DMS114 treated with DMSO at 0.1 percent for 48 hours (cell line): ENCODE results near the gene RIC3.

Experiments used
- DNase-seq: peaks from one replicate; lab custom pipeline; 2025; ENCODE audit not compliant: unreplicated experiment; lab: John Stamatoyannopoulos, UW

Gene RIC3

GRCh38 chr11:8090756-8091155, 78.1 kb downstream of the RIC3 start:
- DNase-seq: peak; percentile 1

GRCh38 chr11:8089791-8090510, 78.9 kb downstream of the RIC3 start:
- no peak for DNase-seq

DNA sequence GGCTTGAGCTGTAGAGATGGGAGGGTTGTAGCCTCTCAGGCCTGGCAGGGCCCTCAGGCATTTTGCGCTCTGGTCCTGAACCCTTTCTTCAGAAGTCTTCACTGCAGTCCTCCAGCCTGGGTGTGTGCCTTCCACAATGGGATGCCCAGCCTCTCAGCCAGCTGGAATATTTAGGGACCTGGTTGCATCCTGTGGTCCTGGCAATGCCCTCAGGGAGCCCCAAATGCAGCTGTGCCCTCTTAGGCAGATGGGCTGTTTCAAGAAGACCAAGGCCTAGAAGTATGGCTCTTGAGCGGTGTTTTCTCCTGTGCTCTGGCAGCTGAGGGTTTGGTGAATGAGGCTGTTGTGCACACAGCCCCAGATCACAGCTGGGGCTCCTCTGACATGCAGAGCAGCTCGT, 81.1 kb downstream of the RIC3 start:
- no peak for DNase-seq

GRCh38 chr11:8087185-8087584, 81.6 kb downstream of the RIC3 start:
- no peak for DNase-seq

GRCh38 chr11:8086571-8086970, 82.3 kb downstream of the RIC3 start:
- DNase-seq: no peak

GRCh38 chr11:8086001-8086479, 82.8 kb downstream of the RIC3 start:
- no peak for DNase-seq

- no peak for DNase-seq
Measured at GRCh38 chr11:8085011-8085645, 83.7 kb downstream of the RIC3 start.

GRCh38 chr11:8084352-8084751, 84.5 kb downstream of the RIC3 start:
- no peak for DNase-seq

DNA sequence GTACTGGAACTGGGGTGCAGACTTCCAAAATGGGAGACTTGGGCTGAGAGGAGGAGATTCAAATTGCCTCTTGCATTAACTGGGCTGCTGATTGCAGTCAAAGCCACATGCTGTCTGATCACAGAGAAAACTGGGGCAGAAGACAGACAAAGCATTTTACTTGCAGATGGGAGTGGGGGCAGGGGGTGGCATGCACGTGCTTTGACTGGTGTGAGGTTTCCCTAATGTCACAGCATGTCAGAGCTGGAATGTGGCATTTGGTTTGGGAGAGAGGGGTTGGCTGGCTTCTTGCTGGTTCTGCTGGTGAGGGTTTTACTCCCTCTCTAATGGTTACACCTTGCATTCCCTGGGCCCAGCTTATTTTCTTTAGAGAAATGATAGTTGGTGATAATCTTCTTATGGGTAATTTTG, 84.9 kb downstream of the RIC3 start:
- DNase-seq: no peak

- no peak for DNase-seq
Measured at GRCh38 chr11:8083088-8083395, 85.8 kb downstream of the RIC3 start.

- no peak for DNase-seq
Measured at GRCh38 chr11:8082391-8083087, 86.3 kb downstream of the RIC3 start.

DNA sequence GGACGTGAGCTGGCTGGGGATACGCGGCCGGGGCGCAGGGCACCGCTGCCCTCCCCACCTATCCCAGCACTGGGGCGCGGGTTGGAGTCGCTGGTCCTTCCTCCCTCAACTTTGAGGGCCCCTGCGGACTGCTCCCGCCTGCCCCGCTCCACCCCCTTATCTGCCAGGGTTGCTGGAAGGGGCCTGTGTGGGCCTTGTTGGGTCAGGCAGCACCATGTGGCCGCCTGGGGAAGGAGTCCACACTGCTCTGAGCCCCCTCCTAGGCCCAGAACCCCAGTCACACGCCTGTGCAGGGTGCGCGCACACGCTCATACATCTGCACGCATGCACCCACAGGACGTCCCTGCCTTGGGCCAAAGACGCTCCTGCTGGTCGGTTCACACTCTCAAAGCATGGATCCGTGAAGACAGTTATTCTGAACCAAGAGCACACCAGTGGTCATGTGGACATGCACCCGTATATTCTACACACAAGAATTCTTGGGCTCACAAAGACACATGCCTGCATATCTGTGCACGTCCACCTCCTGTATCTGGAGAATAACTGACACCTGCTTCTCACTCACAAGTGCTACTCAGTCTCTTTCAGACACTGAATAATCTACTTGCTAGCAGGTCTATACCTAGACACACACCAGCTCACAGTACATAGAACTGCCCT, 87.1 kb downstream of the RIC3 start:
- DNase-seq: no peak

DNA sequence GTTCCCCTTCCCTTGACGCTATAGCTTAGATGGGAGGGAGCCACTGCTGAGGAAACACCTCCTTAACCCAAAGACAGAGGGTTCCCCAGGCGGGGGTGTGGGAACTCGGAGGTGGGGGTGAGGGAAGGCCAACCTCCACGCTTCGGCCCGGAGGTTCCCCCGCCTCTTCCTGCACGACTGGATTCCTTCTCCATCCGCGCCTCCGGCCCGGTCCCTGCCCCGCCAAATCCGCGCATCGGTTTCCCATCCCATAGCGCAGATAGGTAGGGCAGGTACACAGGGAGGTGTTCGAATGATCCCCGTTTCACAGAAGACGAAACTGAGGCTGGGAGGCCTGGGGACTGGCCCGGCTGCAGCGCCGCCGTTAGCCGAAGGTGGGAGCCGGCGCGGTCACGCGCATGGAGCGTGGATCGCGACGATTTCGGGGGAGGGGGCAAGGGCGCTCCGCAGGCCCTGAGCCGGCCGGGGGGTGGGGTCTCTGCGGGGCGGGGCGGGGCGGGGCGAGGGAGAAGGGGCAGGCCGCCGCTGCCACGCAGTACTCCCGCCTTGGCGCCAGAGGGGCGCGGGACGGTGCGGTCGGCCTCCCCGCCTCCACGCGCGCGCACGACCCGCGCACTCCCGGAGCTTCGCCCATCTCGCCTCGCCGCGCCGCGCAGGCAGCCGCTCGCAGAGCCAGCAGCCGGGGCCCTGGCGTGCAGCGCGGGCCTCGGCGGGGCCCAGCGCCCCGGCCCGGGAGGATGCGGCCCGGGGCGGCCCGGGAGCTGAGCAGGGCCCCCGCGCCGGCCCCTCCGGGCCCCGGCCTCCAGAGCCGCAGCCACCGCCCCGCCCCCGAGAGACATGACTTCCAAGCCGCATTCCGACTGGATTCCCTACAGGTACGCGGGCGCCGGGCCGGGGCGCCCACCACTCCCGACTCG, 87.9 kb downstream of the RIC3 start, which contains the start of gene TUB:
Gene TUB, plus strand, starts transcription at position 538 of the 917 bp plus-strand sequence. Its CDS starts 300 bp downstream, at position 838.
- peak; percentile 13 for DNase-seq

DNA sequence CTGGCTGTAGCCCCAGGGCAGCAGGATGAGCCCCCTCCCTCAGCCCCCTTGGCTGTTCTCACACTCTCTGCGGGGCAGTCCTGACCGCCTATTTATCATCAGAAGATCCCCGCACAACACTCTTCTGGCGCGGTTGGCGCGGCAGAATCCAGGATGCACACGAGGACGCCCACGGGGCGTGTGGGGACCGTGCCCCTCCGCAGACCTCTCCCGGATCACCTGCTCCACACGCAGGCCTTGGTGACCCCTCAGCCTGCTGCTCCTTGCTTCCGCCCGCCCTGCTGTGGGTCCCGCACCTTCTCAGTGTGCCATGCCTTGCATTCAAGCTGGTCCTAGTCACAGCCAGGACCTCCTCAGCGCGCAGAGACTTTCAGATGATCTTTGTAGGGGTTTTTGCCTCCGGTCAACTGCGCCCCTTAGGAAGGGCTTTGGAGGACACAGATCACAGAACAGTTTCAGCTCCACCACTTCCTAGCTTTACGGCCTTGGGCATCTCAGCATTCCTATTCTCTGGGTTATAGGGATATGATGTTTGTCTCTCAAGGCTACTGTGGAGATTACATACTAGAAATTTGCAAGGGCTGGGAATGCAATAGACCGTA, 88.7 kb downstream of the RIC3 start:
- no peak for DNase-seq

- no peak for DNase-seq
Measured at GRCh38 chr11:8079111-8079675, 89.6 kb downstream of the RIC3 start.

- DNase-seq: no peak
Measured at GRCh38 chr11:8075119-8075726, 93.6 kb downstream of the RIC3 start.

DNA sequence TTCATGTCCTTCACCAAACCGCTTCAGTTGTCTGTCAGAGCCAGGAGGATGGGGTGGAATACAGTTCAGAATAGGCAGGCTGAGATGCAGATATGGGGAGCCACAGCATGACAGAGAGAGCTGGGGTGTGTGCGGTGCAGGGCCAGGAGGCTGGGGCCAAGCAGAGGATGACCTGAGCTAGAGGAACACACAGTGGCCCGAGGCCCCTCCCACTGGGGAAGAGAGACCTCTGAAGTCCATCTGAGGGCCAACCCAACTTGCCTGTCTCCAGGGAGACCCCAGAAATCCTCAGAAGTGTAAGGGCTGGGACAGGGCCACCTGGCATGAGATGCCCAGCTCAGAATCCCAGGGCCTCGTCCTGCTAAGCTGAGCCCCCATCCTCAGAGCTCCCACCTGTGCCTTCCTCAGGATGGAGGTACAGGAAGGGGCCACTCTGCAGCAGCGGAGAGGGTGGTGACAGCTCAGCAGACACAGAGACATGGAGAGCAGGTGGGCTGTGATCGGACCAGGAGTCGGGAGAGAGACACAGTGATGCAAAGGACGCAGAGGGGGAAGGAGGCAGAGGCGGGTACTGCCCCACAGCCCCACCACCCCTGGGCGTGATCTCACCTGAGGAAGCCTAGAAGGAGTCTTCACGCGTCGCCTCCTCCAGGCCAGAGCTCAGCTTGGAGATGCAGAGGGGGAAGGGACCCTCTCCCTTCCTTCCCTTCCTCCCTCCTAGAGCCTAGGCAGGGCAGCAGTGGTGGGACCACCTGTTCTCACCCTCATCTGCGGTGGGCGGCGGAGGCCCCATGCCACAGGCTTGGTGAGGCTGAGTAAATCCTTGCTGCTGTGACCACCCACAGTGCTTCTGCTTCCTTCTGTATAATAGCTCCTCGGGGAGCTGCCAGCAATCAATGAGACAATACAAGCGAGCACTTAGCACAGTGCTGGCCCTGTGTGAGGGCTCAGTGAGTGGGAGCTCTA, 96.9 kb downstream of the RIC3 start:
- no peak for DNase-seq

DNA sequence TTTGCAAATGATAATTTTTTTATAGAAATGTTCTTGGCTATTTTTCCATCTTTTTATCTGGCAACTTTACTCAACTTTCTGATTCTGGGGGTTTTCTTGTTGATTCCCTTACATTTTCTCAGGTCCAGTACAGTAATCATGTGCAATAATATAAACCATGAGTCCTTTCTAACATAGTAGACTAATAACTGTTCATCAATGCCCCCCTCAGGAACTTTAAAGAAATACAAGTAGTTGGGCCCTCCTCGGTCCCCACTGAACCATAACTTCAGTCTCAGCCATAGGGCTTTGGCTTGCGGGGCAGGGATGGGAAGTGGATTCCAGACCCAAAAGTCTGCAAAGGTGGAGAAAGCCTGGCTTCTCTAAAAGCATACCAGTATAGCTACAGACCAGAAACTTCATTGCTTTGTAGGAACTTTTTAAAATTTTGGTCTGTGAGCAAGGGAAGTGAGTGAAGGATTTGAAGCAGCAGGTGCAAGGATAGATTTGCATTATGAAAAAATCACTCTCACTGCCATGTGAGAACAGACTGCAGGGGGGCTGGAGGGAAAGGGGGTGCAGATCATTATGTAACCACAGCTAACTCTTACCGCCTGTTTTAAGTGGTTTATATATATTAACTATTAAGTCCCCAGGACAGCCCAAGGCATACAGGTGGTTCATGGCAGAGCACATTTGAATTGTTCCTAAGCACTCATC, 98.3 kb downstream of the RIC3 start:
- peak; percentile 20 for DNase-seq
